ENCODE data around the gene AOPEP.
"Not testable (repeated sequence)": the region's sequence is repeated elsewhere in the genome, so short reads cannot be mapped to it uniquely, and the experiment has no call there.

Gene AOPEP

DNA sequence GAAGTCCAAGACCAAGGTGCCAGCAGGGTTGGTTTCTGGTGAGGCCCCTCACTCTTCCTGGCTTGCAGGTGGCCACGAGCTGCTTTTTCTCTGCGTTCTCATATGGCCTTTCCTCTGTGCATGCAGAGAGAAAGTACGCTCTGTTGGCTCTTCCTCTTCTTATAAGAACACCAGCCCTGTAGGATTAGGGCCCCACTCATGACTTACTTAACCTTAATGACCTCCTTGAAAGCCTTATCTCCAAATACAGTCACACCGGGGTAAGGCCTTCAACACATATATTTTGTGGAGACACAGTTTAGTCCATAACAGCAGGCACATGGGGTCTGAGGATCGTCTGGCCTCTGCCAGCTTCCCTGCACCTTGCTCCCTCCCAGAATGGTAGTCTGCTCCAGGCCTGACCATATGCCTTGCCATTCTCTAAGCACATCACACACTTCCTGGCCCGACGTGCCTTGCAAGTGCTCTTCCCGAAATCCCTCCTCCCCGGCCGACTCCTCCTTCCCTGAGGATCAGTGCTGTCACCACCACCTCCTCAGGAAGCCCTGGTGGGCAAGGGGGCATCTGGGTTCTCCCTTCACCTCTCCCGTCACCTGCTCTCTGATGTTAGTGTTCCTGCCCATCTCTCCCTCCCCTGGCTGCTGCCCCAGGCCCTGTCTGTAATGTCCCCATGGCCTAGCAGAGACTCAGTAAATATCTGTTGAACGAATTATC is 200.7 kb downstream of the AOPEP start:
- no peak overlapping the region for H3K4me3 ChIP-seq (ENCODE audit: low read depth, low read length)

DNA sequence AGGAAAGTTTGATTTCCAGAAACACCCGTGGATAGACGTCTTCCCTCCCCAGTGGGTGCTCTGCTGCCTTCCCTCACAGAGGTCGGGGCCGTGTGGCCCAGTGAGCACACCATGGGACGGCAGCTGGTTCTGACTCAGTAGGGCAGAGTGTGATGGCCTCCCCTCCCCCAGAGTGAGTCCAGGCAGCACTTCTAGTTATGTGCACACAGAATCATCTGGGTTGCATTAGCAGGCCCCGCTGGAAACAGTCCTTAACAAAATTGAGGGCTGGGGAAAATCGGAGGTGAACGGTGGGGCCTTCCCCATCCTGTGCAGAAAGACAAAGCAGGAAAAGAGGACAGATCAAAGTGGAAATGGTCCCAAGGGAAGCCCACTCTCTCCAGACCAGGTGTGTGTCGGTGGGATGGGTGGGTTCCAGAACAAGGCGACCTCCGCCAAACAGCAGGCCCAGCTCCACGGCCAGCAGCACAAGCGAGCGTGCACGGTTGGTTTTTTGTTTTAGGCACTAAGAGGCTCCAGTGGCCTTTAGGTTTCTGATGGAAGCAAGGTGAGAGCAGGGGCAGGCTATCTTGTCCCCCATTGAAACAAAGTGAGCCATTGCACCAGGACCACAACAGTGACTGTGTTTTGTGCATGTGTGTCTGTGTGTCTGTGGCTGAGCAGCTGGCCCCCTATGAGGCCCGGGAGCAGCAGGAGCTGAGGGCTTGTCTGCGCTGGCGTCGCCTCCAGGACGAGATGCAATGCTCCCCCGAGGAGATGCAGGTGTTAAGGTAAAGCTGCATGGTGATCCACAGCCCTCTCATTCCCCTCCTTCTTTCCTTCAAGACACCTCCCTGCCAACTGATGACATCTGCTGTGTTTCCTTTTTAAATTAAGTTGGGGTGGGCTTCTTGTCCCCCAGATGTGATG is 201.5 kb downstream of the AOPEP start:
- H3K4me3 ChIP-seq (ENCODE audit: low read depth, low read length): no peak overlapping the region

DNA sequence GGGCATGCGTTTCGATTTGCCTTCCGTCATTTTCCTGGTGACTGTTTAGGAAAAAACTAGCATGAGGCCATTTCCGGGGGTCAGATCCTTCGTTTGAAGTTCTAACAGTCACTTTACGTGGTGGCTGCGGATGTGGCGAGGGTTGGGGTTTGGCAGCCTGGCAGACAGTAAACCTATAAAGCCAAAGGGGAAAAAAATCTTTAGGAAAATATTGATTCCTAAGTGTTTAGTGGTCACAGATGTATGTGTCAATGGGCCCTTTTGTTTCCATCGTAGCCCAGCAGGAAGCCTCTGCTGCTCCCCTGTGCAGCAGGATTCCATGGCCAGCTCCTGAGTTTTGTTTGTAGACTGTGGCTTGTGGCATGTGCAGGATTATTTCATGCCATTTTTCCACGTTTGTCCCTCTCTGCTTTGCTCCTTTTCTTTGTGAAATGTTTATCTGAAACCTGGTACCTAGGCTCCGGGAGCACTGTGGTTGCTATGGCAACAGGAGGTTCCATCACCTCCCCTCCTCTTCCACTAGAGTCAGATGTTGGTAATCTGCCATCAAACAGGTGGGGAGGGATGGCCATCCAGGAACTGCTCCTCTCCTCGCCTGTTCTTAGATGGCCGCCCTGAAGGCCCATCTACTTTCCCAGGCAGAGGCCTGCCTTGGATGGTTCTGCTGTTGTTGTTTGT is 202.3 kb downstream of the AOPEP start:
- no peak overlapping the region for H3K4me3 ChIP-seq (ENCODE audit: low read depth, low read length)

DNA sequence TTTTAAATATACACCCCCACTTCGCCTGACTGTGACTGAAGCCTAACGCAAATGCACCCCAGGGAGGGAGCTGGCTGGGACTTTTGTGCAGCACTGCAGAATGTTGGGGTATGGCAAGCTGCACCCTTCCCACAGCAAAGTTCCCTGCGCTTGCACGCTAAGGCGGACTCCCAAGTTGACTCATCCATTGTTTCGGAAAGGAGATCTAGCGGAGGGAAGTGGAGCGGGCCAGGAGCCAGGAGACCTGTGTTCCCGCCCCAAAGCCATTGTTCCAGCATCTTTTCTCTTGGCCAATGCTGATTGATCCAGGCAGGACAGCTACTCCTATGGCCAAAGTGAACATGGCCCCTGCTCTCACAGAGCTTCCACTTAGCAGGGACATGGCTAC is 202.9 kb downstream of the AOPEP start:
- no peak overlapping the region for H3K4me3 ChIP-seq (ENCODE audit: low read depth, low read length)

DNA sequence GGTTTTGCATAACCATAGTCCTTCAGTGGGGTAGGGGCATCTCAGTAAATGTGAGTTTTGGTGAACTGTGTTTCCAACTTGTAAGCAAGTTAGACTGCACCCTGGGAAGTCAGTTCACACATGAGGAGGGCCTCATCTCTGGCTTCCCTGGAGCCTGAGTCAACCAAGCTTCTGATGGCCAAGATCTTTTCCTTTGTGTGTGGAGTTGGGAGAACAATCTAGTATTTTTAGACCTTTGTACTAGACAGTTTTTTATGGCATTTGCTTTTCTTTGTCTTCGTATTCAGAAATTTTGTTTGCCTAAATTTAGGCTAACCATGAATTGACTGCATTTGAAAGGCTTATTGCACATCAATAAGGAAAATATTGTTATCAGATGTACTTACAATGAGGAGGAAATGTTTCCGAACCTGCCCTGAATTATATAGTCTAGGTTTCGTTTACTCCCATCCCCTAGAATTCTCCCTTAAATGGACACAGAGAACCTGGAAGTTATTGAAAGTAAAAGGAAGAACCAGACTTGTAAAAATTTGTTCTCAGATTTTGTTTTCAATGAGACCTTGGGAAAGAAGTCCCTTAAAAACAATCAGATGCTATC is 204.6 kb downstream of the AOPEP start:
- H3K4me3 ChIP-seq (ENCODE audit: low read depth, low read length): no peak overlapping the region

DNA sequence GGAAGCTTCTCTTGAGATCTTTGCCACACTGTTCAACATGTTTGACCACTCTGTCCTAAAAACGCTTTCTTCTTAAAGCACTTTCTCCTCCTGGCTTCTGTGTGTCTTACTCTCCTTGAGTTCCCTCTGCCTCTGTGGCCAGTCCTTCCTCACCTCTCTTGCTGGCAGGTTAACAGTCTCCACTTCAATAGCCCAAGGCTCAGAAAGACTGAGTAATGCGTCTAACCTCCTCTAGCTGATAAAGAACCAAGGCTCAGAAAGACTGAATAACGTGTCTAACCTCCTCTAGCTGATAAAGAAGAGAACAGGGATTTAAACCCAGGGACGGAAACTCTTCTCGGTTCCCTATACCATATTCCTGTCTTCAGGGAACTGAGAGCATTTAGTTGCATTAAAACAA is 205.2 kb downstream of the AOPEP start:
- no peak overlapping the region for H3K4me3 ChIP-seq (ENCODE audit: low read depth, low read length)

DNA sequence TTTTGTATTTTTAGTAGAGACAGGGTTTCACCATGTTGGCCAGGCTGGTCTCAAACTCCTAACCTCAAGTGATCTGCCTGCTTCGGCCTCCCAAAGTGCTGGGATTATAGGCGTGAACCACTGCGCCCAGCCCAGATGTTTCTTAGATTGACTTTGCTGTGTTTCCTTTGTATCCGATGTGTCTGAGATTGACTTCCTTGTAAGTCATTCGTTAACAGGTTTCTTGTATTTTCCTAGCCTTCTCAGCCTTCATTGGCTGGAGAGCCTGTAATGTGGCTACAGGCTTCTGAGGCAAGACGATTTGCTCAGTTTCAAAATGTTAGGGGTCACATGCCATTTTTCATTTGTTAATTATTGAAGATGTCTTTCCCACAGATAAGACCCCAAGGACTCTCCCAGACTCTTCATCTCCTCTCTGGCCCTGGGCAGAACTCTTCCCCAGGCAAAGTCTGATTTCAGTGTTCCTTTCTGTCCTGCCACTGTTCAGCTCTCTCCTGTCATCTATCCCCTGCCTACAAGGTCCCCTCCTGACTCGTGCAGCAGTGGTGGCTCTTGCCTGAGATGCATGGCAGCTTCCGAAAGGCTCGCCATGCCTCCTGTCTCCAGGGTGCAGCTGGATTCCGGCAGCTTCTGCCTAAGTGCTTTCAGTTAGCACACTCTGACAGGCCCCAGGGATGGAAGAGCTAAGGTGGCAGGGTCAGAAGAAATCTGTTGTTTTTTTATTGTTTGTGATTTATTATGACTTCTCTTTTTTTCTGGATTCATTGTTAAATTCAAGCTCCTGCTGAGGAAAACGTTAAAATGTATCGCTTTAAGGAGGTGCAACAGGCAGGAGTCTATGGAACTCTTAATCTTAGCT is 206.4 kb downstream of the AOPEP start:
- H3K4me3 ChIP-seq (ENCODE audit: low read depth, low read length): no peak overlapping the region

DNA sequence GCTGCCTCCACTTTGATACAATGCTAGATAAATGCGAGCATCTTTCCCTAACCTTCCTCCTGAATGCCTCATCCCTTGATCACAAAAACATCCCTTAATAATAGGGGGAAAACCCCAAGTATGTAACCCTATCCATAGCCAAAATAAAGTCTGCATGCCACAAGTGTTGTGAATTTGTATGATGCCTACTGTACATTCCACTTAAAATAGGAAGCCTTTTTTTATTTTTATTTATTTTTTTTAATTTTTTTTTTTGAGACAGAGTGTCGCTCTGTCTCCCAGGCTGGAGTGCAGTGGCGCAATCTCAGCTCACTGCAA is 207.0 kb downstream of the AOPEP start:
- no peak overlapping the region for H3K4me3 ChIP-seq (ENCODE audit: low read depth, low read length)

DNA sequence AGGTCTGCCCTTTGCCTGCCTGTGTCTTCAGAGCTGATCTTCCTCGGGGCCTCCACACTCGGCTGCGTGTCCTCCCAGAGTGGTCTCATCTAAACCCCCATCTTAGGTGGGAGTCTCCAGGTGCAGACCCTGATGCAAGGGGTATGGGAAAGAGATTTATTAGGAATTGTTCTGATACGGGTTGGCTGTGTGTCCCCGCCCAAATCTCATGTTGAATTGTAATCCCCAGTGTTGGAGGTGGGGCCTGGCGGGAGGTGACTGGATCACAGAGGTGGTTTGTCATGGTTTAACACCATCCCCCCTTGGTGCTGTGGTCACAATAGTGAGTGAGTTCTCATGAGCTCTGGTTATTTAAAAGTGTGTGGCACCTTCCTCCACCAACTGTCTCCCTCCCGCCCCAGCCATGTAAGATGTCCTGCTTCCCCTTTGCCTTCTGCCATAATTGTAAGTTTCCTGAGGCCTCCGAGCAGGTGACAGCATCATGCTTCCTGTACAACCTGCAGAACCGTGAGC is 208.4 kb downstream of the AOPEP start:
- H3K4me3 ChIP-seq (ENCODE audit: low read depth, low read length): no peak overlapping the region

DNA sequence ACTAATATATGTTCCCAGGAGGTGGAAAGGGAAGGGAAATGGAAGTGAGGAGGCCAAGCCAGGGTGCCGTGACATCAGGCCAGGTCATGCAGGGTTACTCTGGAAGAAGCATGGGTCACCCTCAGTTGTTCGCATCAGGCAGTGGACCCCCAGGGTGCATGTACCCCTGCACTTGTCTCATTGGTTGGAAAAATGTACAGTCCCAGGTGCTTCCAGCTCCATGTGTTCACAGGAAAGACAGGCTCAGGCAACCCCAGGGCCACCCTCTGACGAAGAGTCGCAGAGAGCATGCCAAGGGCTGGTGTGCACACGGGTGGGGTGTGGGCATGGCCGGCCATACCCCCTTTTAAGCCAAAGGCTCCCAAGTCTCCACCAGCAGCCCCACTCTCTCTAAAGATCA is 208.9 kb downstream of the AOPEP start:
- H3K4me3 ChIP-seq (ENCODE audit: low read depth, low read length): no peak overlapping the region

DNA sequence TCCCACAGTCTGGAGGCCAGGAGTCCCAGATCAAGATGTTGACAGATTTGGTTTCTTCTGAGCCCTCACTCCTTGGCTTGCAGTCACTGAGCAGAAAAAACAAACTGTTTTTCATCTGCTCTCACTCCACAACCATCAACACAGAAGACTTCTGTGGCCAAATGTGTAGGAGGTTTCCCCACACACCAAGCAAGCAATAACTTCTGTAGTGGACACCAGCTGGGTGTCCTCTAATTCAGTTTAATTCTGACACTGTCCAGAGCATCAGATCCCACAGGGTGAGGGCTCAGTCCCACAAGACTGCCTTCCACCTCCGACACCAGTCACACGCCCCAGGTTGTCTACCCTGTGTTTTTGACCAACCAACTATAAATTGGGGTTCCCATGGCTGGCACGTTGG is 209.9 kb downstream of the AOPEP start:
- H3K4me3 ChIP-seq (ENCODE audit: low read depth, low read length): no peak overlapping the region

DNA sequence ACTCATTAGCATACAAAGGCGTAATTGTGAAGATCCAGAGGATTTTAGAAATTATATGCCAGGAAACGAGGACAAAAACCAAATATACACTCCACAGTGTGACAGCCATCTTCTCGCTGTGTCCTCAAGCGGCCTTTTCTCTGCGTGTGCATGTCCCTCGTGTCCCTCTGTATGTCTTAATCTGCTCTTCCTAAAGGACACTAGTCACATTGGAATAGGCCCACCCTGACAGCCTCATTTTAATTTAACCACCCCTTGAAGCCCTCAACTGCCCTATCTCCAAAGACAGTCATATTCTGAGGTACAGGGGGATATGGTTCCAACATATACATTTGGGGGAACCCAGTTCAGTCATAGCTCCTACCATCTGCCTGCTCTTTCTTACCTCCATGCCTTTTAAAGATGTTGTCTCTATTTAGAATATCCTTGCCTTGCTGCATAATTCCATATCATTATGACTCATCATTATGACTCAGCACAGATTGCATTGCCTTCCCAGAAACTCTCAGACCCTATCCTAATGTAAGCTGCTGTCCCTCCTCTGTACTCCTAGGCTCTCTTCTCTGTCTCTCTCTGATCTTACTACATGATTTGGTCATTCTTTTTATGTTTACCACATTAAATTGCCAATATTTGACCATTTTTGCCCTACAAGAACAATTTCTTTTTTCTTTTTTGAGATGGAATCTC is 210.9 kb downstream of the AOPEP start:
- H3K4me3 ChIP-seq (ENCODE audit: low read depth, low read length): no peak overlapping the region

DNA sequence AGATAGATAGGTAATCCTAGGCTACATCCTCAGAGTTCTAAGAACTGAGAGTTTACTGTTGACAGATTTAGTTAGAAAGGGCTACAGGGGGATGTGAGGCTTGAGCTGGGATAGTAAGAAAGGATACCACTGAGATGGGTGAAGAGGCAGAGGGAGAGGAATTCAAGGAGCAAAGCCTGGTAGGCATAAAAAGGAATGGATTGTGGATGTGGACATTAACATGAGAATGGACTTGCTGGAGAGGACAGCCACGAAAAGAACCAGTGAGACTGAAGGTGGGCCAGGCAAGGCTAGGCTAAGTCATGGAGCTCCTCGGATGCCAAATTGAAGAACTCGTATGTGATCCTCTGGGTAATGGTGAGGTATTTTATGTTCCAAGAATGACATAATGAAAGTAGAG is 211.9 kb downstream of the AOPEP start:
- H3K4me3 ChIP-seq (ENCODE audit: low read depth, low read length): no peak overlapping the region

DNA sequence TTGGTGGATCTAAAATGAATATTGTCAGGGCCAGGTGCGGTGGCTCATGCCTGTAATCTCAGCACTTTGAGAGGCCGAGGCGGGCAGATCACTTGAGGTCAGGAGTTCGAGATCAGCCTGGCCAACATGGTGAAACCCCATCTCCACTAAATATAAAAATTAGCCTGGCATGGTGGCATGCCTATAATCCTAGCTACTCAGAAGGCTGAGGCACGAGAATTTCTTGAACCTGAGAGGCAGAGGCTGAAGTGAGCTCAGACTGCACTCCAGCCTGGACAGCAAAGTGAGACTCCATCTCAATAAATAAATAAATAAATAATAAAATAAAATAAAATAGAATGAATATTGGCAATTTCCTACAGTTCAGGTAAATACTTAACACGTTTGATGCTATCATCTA is 213.8 kb downstream of the AOPEP start:
- not testable (repeated sequence) for H3K4me3 ChIP-seq (ENCODE audit: low read depth, low read length)

DNA sequence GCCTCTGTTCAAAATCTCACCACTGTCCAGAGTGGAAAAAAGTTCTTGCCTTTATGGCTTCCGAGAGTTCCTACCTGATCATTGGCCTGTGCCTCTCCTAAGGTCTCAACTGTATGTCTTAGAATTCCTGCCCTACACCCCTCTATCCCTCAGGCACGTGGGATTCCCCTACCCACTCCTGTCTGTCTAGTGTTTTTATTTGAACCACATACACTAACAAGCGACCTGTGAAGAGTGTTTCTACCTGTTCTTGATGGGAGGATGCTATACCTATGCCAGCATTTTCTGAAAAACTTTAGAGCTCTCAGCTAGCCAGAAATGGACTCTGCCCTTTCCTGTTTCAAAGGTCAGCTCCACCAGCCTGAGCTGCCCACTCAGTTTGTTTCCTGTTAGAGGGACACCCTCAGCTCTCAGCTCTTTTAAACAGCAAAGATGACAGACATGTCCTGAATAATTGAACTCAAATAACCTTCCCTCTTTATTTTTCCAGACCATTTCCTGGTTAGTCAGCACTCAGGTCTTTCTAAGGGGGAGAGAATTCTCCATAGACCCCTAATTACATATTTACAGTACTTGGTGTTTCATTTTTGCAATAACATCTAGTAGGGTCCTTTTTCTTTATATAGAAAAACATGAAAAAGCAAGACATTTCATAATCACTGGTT is 214.8 kb downstream of the AOPEP start:
- H3K4me3 ChIP-seq (ENCODE audit: low read depth, low read length): no peak overlapping the region

DNA sequence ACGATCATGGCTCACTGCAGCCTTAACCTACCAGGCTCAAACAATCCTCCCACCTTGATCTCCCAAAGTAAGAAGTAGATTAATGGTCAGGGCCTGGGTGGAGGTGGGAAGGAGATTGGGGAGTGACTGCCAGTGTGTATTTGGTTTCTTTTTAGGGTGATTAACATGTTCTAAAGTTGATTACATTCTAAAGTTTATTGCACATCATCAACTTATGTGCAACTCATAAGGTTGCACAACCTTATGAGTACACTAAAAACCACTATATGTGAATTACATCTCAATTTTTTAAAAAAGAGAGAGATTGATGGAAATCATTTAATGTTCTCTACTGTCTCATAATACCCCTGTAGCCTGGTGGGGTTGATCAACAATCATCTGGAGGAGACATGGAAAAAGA is 218.1 kb downstream of the AOPEP start:
- no peak overlapping the region for H3K4me3 ChIP-seq (ENCODE audit: low read depth, low read length)

DNA sequence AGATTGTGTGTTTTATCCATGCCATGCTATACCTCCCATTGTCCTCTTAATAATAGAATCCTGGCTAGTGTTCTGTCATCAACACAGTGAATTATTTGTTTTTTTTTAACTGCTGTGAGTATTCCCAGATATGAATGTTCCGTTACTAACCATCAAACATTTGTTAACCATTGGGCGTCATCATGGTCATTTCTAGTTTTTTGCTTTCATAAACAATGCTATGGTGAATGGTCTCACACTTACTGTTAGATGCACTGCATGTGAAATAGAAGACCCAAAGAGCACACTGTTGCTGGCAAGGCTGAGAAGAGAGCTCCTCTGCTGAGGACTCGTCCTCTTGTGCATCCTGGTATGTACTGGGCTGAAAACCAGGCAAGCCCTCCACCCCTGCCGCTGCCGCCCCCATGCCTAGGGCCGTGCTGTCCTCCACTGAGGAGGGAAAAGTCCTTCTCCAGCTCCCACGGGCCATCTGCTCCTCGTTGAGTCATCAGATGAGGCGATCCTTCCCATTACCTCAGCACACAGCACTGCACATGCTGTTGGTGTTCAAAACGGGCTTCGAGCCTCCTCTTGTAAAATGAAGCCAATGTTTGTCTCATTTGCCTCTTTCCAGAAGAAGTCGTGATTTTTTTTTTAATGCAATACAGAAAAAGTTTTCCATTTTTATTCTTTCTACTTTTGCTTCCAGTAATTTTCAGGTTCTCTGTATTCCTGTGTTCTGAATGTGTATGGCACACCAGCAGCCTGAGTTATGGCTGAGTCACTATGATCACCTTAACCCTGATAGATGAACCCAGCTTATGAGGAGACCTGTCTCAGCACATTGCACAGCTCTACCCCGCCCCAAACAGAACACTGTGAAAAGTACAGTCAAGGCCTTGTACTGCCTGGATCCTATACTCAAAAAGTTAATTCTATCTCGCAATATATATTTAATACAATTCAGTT is 219.0 kb downstream of the AOPEP start:
- no peak overlapping the region for H3K4me3 ChIP-seq (ENCODE audit: low read depth, low read length)

DNA sequence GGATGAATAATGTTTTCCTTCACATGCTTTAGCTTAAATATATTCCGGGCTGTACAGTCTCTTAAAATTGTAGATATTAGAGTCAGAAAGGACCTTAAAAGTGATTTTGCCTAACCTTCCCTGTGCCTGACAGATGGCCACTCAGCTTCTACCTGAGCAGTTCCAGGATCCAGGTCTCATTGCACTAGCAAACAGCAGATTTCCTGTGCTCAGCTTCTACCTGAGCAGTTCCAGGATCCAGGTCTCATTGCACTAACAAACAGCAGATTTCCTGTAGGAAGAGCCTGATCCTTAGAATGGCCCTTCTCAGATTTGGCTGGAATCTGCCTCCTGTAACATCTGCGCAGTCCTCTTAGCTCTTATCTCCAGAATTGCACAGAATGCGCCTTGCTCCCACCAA is 219.8 kb downstream of the AOPEP start:
- H3K4me3 ChIP-seq (ENCODE audit: low read depth, low read length): no peak overlapping the region

All from iPS-11a (cell line).